ENCODE results near the gene KDM5B.
A peak's percentile ranks its signal among the peaks of the same experiment; 100 is the strongest.

KDM5B gene

GRCh38 chr1:202807926-202808757 is at the start of gene KDM5B:
Gene KDM5B, minus strand, starts transcription at chr1:202808421. Its CDS starts 116 bp downstream, at chr1:202808305.
- Histone ChIP-seq H3K9me3 (ENCODE audit: control insufficient read depth, insufficient read depth, low read length) (no peaks in the 10 kb centered on the region), H3K4me1 (ENCODE audit: control insufficient read depth, insufficient read depth, low read length) (peaks cover 53% of the 10 kb centered on the region), H3K36me3 (ENCODE audit: control insufficient read depth, insufficient read depth, low read length) (no peaks in the 10 kb centered on the region), H3K27me3 (ENCODE audit: control insufficient read depth, insufficient read depth, low read length) (peaks cover 21% of the 10 kb centered on the region), H3K4me3 (ENCODE audit: low read depth, low read length) (peak within 1 kb of the TSS; percentile 88), H3K27ac (ENCODE audit: low read depth, low read length) (peak within 1 kb of the TSS; percentile 83), H3K9ac (ENCODE audit: low read depth, low read length) (peak within 1 kb of the TSS; percentile 86)

GRCh38 chr1:202857136-202857610 is 49.0 kb upstream of the KDM5B start:
- Histone ChIP-seq H3K27ac (ENCODE audit: low read depth, low read length) (no peak overlapping the region), H3K9ac (ENCODE audit: low read depth, low read length) (no peak overlapping the region), H3K4me3 (ENCODE audit: low read depth, low read length) (no peak overlapping the region), H3K4me1 (ENCODE audit: control insufficient read depth, insufficient read depth, low read length) (peaks cover 2% of the 10 kb centered on the region; the same call in 1 of the 2 replicates), H3K36me3 (ENCODE audit: control insufficient read depth, insufficient read depth, low read length) (peaks cover 52% of the 10 kb centered on the region), H3K9me3 (ENCODE audit: control insufficient read depth, insufficient read depth, low read length) (no peaks in the 10 kb centered on the region), H3K27me3 (ENCODE audit: control insufficient read depth, insufficient read depth, low read length) (no peaks in the 10 kb centered on the region)

GRCh38 chr1:202856014-202856413 is 47.8 kb upstream of the KDM5B start:
- H3K27me3 ChIP-seq (ENCODE audit: control insufficient read depth, insufficient read depth, low read length): no peaks in the 10 kb centered on the region
- H3K9me3 ChIP-seq (ENCODE audit: control insufficient read depth, insufficient read depth, low read length): no peaks in the 10 kb centered on the region
- no peak overlapping the region for H3K9ac ChIP-seq (ENCODE audit: low read depth, low read length)
- H3K4me3 ChIP-seq (ENCODE audit: low read depth, low read length): no peak overlapping the region
- H3K36me3 ChIP-seq (ENCODE audit: control insufficient read depth, insufficient read depth, low read length): peaks cover 58% of the 10 kb centered on the region
- H3K4me1 ChIP-seq (ENCODE audit: control insufficient read depth, insufficient read depth, low read length): no peaks in the 10 kb centered on the region
- H3K27ac ChIP-seq (ENCODE audit: low read depth, low read length): no peak overlapping the region

- Histone ChIP-seq H3K4me1 (ENCODE audit: control insufficient read depth, insufficient read depth, low read length) (no peaks in the 10 kb centered on the region), H3K27ac (ENCODE audit: low read depth, low read length) (no peak overlapping the region), H3K27me3 (ENCODE audit: control insufficient read depth, insufficient read depth, low read length) (no peaks in the 10 kb centered on the region), H3K4me3 (ENCODE audit: low read depth, low read length) (no peak overlapping the region), H3K36me3 (ENCODE audit: control insufficient read depth, insufficient read depth, low read length) (peaks cover 66% of the 10 kb centered on the region), H3K9ac (ENCODE audit: low read depth, low read length) (no peak overlapping the region), H3K9me3 (ENCODE audit: control insufficient read depth, insufficient read depth, low read length) (no peaks in the 10 kb centered on the region)
These were observed 46.6 kb upstream of the KDM5B start for GRCh38 chr1:202854787-202855186.

GRCh38 chr1:202852163-202852904 is 44.1 kb upstream of the KDM5B start:
- no peaks in the 10 kb centered on the region for H3K9me3 ChIP-seq (ENCODE audit: control insufficient read depth, insufficient read depth, low read length)
- H3K4me1 ChIP-seq (ENCODE audit: control insufficient read depth, insufficient read depth, low read length): no peaks in the 10 kb centered on the region
- H3K27me3 ChIP-seq (ENCODE audit: control insufficient read depth, insufficient read depth, low read length): no peaks in the 10 kb centered on the region
- H3K27ac ChIP-seq (ENCODE audit: low read depth, low read length): peak overlapping the region; percentile 21
- H3K36me3 ChIP-seq (ENCODE audit: control insufficient read depth, insufficient read depth, low read length): peaks cover 55% of the 10 kb centered on the region
- no peak overlapping the region for H3K4me3 ChIP-seq (ENCODE audit: low read depth, low read length)
- no peak overlapping the region for H3K9ac ChIP-seq (ENCODE audit: low read depth, low read length)

GRCh38 chr1:202850593-202851362 is 42.6 kb upstream of the KDM5B start:
- no peaks in the 10 kb centered on the region for H3K27me3 ChIP-seq (ENCODE audit: control insufficient read depth, insufficient read depth, low read length)
- H3K4me1 ChIP-seq (ENCODE audit: control insufficient read depth, insufficient read depth, low read length): no peaks in the 10 kb centered on the region
- no peak overlapping the region for H3K27ac ChIP-seq (ENCODE audit: low read depth, low read length)
- H3K9ac ChIP-seq (ENCODE audit: low read depth, low read length): no peak overlapping the region
- no peaks in the 10 kb centered on the region for H3K9me3 ChIP-seq (ENCODE audit: control insufficient read depth, insufficient read depth, low read length)
- H3K36me3 ChIP-seq (ENCODE audit: control insufficient read depth, insufficient read depth, low read length): peaks cover 40% of the 10 kb centered on the region
- no peak overlapping the region for H3K4me3 ChIP-seq (ENCODE audit: low read depth, low read length)

- Histone ChIP-seq H3K4me1 (ENCODE audit: control insufficient read depth, insufficient read depth, low read length) (0 out of 2 replicates have a peak, but pooled peaks cover 4% of the 10 kb centered on the region), H3K27me3 (ENCODE audit: control insufficient read depth, insufficient read depth, low read length) (no peaks in the 10 kb centered on the region), H3K4me3 (ENCODE audit: low read depth, low read length) (no peak overlapping the region), H3K9ac (ENCODE audit: low read depth, low read length) (no peak overlapping the region), H3K36me3 (ENCODE audit: control insufficient read depth, insufficient read depth, low read length) (peaks cover 29% of the 10 kb centered on the region), H3K27ac (ENCODE audit: low read depth, low read length) (no peak overlapping the region), H3K9me3 (ENCODE audit: control insufficient read depth, insufficient read depth, low read length) (no peaks in the 10 kb centered on the region)
These were observed 39.9 kb upstream of the KDM5B start for GRCh38 chr1:202848191-202848542.

GRCh38 chr1:202844935-202845334 is 36.7 kb upstream of the KDM5B start:
- H3K4me1 ChIP-seq (ENCODE audit: control insufficient read depth, insufficient read depth, low read length): 0 out of 2 replicates have a peak, but pooled peaks cover 4% of the 10 kb centered on the region
- no peak overlapping the region for H3K4me3 ChIP-seq (ENCODE audit: low read depth, low read length)
- H3K27ac ChIP-seq (ENCODE audit: low read depth, low read length): no peak overlapping the region
- no peaks in the 10 kb centered on the region for H3K9me3 ChIP-seq (ENCODE audit: control insufficient read depth, insufficient read depth, low read length)
- H3K27me3 ChIP-seq (ENCODE audit: control insufficient read depth, insufficient read depth, low read length): no peaks in the 10 kb centered on the region
- no peak overlapping the region for H3K9ac ChIP-seq (ENCODE audit: low read depth, low read length)
- peaks cover 7% of the 10 kb centered on the region; the same call in 1 of the 2 replicates for H3K36me3 ChIP-seq (ENCODE audit: control insufficient read depth, insufficient read depth, low read length)

GRCh38 chr1:202844259-202844658 is 36.0 kb upstream of the KDM5B start:
- Histone ChIP-seq H3K9ac (ENCODE audit: low read depth, low read length) (no peak overlapping the region), H3K4me3 (ENCODE audit: low read depth, low read length) (no peak overlapping the region), H3K4me1 (ENCODE audit: control insufficient read depth, insufficient read depth, low read length) (0 out of 2 replicates have a peak, but pooled peaks cover 4% of the 10 kb centered on the region), H3K36me3 (ENCODE audit: control insufficient read depth, insufficient read depth, low read length) (0 out of 2 replicates have a peak, but pooled peaks cover under 1% of the 10 kb centered on the region), H3K27me3 (ENCODE audit: control insufficient read depth, insufficient read depth, low read length) (no peaks in the 10 kb centered on the region), H3K9me3 (ENCODE audit: control insufficient read depth, insufficient read depth, low read length) (no peaks in the 10 kb centered on the region), H3K27ac (ENCODE audit: low read depth, low read length) (no peak overlapping the region)

GRCh38 chr1:202843081-202843480 is 34.9 kb upstream of the KDM5B start:
- Histone ChIP-seq H3K4me3 (ENCODE audit: low read depth, low read length) (no peak overlapping the region), H3K9me3 (ENCODE audit: control insufficient read depth, insufficient read depth, low read length) (no peaks in the 10 kb centered on the region), H3K27ac (ENCODE audit: low read depth, low read length) (no peak overlapping the region), H3K9ac (ENCODE audit: low read depth, low read length) (no peak overlapping the region), H3K4me1 (ENCODE audit: control insufficient read depth, insufficient read depth, low read length) (0 out of 2 replicates have a peak, but pooled peaks cover 4% of the 10 kb centered on the region), H3K27me3 (ENCODE audit: control insufficient read depth, insufficient read depth, low read length) (no peaks in the 10 kb centered on the region), H3K36me3 (ENCODE audit: control insufficient read depth, insufficient read depth, low read length) (no peaks in the 10 kb centered on the region)

Measured in HUES48 (cell line).